Measurements from ENCODE around the gene SLC25A13.

SLC25A13 gene

GRCh38 chr7:96322847-96323461 lies 1.1 kb upstream of the SLC25A13 start:
- no peak for DNase-seq (ENCODE audit: low read depth in 2 of 2)

DNA sequence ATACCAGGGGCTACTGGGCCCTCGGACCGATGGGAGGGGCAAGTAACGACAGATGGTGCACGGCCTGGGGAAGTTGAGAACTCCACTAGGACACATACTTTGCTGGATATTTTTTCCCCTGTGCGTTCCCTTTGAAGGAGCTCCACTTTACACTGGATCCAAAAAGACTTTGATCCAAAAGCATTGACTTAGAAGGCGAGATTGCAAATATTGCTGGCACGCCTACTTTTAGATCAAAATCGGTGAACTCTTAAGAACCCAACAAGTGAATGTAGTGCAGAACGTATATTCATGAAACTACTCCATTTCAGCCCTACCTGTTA lies 436 bp upstream of the SLC25A13 start:
- no peak for DNase-seq (ENCODE audit: low read depth in 2 of 2)

- DNase-seq (ENCODE audit: low read depth in 2 of 2): peak in 1 of 2 donors; percentile 31
Observed at GRCh38 chr7:96321031-96321657, 754 bp downstream of the SLC25A13 start.

GRCh38 chr7:96320442-96320841 lies 1.5 kb downstream of the SLC25A13 start:
- no peak for DNase-seq (ENCODE audit: low read depth in 2 of 2)

DNA sequence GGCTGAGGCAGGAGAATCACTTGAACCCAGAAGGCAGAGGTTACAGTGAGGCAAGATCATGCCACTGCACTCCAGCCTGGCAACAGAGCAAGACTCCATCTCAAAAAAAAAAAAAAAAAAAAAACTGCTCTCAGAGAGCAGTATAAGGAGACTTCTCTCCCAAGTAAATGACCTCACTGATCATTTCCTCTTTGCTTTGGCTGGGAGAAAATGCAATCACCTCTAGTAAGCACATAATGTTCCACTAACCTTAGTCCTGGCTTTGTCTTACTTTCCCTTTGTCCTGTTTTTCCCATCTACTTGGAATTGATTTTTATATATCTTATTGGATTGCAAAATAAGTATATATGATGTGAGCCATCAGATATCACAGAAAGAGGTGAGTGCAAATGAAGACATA lies 2.5 kb downstream of the SLC25A13 start:
- no peak for DNase-seq (ENCODE audit: low read depth in 2 of 2)

GRCh38 chr7:96316949-96317348 lies 4.9 kb downstream of the SLC25A13 start:
- DNase-seq (ENCODE audit: low read depth in 2 of 2): no peak

DNA sequence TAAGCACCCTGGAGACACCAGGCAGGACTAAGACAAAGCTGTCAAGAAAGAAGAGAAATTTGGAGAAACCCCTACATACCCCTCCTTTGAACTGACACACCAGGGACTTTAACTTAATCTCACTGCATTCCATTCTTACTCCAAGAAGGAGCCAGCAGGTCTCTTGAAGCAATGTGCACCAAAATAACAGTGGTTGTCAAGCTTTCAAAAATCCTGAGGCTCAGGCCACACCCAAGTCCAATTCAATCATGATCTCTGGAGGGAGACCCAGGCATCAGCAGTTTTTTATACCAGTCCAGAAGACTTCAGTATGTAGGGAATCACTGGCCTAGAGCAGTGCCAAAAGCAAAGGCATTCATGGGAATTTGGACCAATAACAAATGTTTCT lies 6.8 kb downstream of the SLC25A13 start:
- DNase-seq (ENCODE audit: low read depth in 2 of 2): no peak

GRCh38 chr7:96314402-96315124 lies 7.3 kb downstream of the SLC25A13 start:
- no peak for DNase-seq (ENCODE audit: low read depth in 2 of 2)

DNA sequence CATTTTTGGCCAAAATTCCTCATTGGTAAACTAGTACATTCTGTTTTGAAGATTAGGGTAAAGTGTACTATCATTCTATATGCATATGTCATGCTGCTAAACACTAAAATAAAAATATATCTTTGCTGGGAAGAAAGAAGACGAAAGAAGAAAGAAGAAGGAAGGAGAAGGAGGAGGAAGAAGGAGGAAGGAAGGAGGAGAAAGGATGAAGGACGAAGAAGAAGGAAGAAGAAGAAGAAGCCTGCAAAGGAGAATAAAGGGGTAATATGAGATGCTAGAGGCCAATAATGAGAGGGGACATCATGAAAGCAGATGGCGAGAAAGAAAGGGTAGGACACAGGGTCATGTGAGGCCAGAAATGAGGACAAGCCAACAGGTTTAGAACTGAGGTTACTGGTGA lies 8.0 kb downstream of the SLC25A13 start:
- DNase-seq (ENCODE audit: low read depth in 2 of 2): no peak

GRCh38 chr7:96312502-96312901 lies 9.4 kb downstream of the SLC25A13 start:
- DNase-seq (ENCODE audit: low read depth in 2 of 2): no peak

DNA sequence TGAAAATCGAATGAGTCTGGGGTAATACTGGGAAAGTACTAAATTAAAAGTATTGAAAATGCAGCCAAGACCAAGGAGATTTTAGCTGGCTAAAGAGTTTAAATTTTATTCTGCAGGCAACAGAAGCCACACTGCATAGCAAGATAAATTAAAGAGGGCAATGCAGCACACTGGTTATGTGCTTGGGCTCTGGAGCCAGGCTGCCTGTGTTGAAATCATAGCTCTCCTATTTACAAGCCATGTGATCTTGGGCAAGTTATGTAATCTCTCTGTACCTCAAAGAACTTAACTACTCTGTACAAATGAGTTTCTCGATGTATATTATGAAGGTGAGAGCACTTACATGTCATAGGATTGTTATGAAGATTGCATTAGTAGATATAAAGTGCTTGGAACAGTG lies 9.9 kb downstream of the SLC25A13 start:
- no peak for DNase-seq (ENCODE audit: low read depth in 2 of 2)

DNA sequence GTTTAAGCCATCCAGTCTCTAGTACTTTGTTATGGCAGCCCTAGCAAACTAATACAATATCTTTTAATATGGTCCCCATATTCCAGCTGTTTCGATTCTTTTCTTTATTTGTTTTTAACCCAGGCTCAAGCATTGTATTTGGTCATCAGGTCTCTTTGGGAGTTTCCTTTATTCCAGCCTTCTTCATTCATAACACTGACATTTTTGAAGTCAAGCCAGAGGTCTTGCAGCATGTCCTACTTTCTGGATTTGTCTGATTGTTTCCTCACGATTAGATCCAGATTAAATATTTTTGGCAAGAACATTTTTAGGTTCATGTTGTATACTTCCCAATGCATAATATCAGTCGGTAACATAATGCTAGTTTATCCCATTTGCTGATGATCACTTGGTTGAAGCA lies 11.8 kb downstream of the SLC25A13 start:
- no peak for DNase-seq (ENCODE audit: low read depth in 2 of 2)

DNA sequence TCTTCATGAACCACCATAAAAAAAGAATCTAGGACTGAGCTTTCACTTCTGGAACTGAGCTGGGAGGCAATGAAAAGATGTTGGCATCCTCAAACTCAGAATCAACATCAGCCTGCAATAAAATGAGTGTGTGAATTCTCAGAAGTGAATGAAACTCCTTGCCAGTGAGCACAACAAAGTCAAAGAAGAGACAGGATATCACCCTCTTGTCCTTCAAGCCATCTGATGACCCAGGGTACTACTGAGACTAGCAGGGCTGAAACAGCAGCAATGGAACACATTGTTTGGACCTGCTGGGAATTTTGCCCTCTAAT lies 13.0 kb downstream of the SLC25A13 start:
- no peak for DNase-seq (ENCODE audit: low read depth in 2 of 2)

GRCh38 chr7:96308253-96308949 lies 13.5 kb downstream of the SLC25A13 start:
- DNase-seq (ENCODE audit: low read depth in 2 of 2): no peak

GRCh38 chr7:96306385-96307125 lies 15.3 kb downstream of the SLC25A13 start:
- no peak for DNase-seq (ENCODE audit: low read depth in 2 of 2)

DNA sequence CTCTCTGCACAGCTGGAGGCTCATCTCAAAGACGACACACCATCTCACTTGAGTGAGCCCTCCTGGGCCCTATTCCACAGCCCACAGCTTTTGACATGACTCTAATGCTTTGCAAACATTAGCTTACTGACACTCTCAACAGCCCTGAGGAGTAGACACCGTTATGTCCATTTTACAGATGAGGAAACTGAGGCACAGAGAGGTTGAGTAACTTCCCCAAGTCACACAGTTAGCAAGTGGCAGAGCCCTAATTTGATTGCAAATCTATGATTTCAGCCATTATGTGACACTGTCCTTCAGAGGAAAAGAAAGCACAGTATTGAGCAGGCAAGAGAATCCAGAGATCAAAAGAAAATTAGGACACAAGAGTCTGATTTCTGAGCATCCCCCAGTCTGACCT lies 16.0 kb downstream of the SLC25A13 start:
- DNase-seq (ENCODE audit: low read depth in 2 of 2): no peak

DNA sequence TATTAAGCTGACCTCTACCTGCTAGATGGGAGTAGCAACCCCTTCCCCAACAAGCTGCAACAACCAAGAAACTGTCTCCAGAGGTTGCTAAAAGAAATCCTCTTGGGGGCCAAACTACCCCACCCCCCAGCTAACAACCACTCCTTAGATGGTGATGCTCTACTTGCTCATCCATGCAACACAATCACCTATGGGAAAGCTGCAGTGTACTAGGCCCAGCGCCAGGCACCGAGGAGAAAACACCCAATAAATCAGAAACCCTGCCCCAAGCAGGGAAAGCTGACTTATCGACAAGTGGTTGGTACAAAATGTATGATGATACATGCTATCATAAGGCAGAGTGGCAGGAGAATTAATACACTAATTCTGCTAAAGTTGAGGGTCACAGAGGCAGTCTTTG lies 17.3 kb downstream of the SLC25A13 start:
- DNase-seq (ENCODE audit: low read depth in 2 of 2): no peak

DNA sequence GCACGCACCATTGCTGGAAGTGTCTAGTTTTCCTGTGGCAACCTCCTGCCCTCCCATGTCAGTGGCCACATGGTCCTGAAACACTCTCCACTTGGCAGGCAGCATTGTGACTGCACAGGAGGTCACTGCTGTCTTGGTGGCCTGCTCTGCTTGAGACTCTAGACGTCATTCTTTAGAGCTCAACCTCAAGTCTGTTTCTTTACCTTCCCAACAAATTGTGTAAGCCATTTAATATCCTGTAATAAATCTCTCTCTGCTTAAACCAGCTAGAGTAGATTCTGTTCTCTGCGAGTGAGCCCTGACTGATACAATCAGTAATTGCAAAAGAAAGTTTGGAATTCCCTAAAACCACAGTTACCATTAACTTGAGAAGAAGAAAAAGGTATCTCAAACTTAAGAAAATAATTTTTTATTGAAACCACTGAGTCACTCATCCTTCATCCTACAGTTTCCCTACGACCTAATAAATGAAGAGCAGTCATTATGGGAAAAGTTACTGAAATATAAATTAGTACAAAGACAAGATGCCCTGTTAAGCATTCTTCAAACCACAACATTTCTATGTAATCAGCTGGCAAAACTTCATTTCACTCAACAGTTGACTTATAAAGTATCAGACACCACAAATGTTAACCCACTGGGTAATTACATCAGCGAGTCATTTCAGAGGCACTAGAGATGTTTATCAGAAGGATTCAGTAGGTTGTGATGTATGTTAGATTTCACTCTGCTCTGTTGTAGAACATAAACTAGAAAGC lies 18.0 kb downstream of the SLC25A13 start:
- no peak for DNase-seq (ENCODE audit: low read depth in 2 of 2)

DNA sequence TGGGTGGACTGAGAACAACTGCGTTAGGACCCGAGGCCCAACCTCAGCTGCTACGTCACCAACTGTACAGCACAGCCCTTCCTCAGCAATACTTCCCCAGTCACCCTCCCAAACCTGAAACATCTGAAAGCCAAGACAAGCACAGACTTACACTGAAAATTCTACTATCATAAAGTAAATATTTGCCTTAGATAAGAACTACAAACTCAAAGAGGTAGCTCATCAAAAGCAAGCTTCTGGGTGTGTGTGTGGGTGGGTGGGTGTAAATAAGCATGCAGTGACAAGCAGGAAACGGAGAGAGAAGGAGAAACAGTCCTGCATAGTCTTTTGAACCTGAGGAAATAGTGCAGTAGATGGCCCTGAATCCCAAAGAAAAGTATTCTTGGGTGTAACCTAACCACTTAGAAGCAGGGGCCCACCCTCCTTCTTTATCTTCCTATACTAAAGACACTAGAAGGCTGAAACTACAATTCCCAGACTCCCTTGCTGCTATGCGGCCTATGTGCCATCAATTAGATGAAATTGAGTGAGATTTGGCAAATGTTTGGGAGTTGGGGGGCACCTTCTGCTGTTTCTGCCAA lies 18.7 kb downstream of the SLC25A13 start:
- DNase-seq (ENCODE audit: low read depth in 2 of 2): no peak

DNA sequence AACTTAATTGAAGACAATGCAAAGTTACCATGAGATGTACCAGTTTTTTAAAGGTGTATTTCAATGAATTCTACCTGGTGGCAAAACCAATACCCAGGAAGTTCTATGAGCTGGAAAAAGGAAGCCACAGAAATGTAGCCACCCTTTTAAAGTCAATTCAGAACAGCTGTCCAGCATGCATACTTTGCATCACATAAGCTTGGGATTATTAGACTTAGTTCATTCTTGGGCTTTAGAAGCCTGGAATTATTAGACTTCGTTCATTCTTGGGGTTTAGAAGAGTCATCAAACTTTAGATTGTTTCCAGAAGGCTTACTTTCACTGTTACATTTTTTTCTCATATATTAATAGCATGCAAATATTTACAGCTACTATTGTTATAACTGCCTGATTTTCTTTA lies 20.9 kb downstream of the SLC25A13 start:
- DNase-seq (ENCODE audit: low read depth in 2 of 2): no peak

- no peak for DNase-seq (ENCODE audit: low read depth in 2 of 2)
Observed at GRCh38 chr7:96300502-96300901, 21.4 kb downstream of the SLC25A13 start.

Data from stimulated activated CD4-positive, alpha-beta T cell treated with anti-CD3 and anti-CD28 coated beads, Interleukin-1b, Interleukin-23, amount 100 ng/mL, for 1 hour (primary cell).